Urinary bladder (tissue), 4 donors: ENCODE data around the gene SPAG9. TPM values are rescaled to one million over a fixed set of nuclear protein-coding genes. Genes with fewer than 3 reads are reported as not detected.

Experiments
- DNase-seq: peaks from one replicate; pipeline ENCODE4 v3.0.0-alpha.2; 2015; ENCODE audit errors: extremely low spot score
- H3K27ac ChIP-seq: one replicate; pipeline ENCODE4 v1.5.1; 2013; ENCODE audit warnings: low read depth, mild to moderate bottlenecking, moderate library complexity
- H3K36me3 ChIP-seq: one replicate; pipeline ENCODE4 v1.6.1; 2013; ENCODE audit warnings: mild to moderate bottlenecking, moderate library complexity; ENCODE audit not compliant: insufficient read depth
- H3K4me1 ChIP-seq: one replicate; pipeline ENCODE4 v1.6.1; 2013; ENCODE audit warnings: mild to moderate bottlenecking, moderate library complexity; ENCODE audit not compliant: insufficient read depth
- H3K4me3 ChIP-seq: one replicate; pipeline ENCODE4 v1.5.1; 2013; ENCODE audit warnings: low read depth, low read length
- WGBS: extraction: QIAGEN DNeasy Blood & Tissue Kit; methylation state at CpG from one replicate; pipeline ENCODE4 v1.1.7; 2013; 5-methylcytosine and 5-hydroxymethylcytosine counted together
- polyA plus RNA-seq: library from polyadenylated mRNA; stranded (reverse); fragments of 200-250 nt; gene quantifications from one replicate; pipeline ENCODE4 v1.2.3, GENCODE V29; 2013
- total RNA-seq: library from RNA; depleted of rRNA; stranded (reverse); fragments of >200 nt; gene quantifications from one replicate; pipeline ENCODE4 v1.2.3, GENCODE V29; 2014
- donor health status: healthy with polysubstance abuse.
- donor health status: healthy.

Gene SPAG9
- total and polyA plus RNA-seq, 2 donors, result 53.9 to 211 TPM

DNA sequence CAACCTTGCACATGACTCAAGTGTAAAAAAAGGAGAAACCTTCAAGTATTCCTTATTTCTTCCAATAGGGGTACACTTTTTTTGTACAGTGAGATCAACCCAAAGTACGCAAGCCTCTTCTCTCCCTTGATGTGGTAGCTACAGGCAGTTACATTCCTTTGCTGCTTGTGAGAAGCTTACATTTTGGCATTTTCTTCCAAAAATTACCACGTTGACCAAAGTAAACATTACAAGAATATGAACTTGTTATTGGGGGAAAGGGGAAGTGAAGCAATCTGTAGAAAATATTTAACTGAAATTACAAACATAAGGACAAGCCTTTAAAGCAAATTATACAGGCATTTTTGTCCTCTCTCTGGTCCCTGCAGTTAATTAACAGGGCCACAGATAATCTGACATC lies 157.5 kb downstream of the SPAG9 start:
- Histone ChIP-seq H3K4me3 (no peak overlapping the region), H3K36me3 (peaks cover 2% of the 10 kb centered on the region), H3K27ac (peak overlapping the region; percentile 23), H3K4me1 (no peaks in the 10 kb centered on the region)
- 57% methylated on average over 2 of the region's 2 CpGs for WGBS
- no peak for DNase-seq

DNA sequence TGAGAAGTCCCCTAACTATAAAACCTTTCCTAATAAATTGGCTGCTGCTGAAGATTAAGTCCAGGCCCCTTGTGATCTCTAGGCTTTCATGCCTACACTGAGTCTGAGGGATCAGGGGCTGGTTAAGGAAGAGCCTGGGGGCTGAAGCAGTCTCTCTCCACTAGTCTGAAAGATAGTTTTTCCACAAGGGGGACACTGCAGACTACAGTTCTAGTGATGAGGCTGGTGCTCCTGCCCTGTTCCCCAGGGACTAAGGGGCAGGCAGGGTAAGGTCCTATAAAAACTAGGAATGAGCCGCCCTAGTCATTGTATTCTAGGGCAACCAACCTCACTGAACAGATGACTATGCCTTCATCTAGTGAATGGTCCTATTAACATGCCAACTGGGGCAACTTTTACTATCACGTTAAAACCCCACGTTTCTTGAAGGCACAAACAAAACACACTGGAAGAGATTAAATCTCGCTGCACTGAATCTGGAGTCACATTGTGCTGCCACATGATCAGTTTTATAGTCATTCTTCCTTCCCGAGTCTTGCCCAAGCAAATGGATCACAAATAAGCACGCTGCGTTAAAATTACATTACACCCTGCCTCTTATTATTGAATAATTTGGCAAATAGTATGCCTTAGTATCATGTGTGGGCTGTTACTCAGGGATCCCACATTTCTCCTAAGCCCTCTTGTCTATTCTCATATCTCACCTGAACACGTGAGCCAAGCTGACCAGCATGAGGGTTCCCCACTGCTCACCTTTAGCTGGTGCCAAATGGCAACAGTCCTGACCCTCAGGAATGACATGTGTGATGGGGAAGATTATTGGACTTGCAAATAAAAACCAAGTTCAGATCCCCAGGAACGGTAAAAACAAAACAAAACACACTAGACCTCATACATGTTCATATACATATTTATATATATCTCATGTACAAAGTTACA lies 159.1 kb downstream of the SPAG9 start:
- WGBS, result 57% methylated on average over 9 of the region's 9 CpGs
- Histone ChIP-seq H3K4me1 (no peaks in the 10 kb centered on the region), H3K36me3 (peaks cover 2% of the 10 kb centered on the region), H3K27ac (no peak overlapping the region), H3K4me3 (no peak overlapping the region)
- DNase-seq, result no peak

DNA sequence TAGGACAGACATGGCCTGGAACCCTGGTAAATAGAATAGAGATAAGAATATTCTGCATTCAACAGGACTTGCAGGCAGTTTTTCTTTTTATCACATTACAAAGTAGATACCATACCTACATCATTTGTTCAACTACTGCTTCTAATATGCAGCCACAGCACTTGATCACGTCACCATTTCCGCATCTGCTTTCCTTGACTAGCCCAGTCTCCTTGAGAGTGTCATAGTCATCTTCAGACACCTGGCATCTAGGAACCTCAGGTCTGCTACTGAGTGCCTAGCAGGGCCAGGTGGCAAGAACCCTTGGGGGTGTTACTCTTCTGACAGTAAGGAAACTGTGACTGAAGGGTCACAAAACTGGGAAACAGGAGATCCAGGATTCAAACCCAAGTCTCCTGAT lies 161.3 kb downstream of the SPAG9 start:
- H3K4me1 ChIP-seq, result peaks cover 2% of the 10 kb centered on the region
- no peak overlapping the region for H3K4me3 ChIP-seq
- no peaks in the 10 kb centered on the region for H3K36me3 ChIP-seq
- H3K27ac ChIP-seq, result no peak overlapping the region
- WGBS, result 95% methylated on average over 2 of the region's 2 CpGs
- no peak for DNase-seq

DNA sequence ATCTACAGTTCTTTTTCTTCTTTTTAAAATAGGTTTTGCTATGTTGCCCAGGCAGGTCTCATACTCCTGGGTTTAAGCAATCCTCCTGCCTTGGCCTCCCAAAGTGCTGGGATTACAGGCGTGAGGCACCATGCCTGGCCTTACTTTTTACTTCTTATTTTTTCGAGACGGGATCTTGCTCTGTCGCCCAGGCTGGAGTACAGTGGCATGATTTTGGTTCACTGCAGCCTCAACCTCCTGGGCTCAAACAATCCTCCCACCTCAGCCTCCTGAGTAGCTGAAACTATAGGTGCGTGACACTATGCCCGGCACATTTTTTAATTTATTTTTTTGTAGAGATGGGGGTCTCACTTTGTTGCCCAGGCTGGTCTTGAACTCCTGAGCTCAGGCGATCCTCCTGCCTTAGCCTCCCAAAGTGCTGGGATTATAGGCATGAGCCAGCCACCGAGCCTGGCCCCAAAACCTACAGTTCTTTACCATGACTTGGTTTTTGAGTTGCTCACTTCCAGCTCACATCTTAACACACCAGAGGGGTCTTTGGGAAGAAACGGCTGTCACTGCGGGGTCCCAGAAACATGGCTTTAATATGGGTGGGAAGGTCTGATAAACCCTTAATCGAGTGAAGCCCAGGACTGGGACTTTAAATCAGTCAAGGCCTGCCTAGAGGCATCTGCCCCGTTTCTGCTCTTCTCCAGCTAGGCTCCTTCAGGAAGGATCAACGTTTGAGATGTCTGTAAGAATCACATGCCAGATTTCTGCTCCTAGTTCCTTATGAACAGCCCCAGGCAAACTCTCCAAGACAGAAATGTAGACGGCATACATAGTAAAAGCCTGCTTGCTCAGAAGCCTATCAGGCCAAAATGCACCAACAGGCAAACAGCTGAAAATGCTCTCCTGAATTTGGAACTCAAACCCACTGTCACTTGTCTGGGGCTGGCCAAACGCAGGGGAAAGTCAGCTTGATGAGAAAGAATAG lies 162.8 kb downstream of the SPAG9 start:
- Histone ChIP-seq H3K4me1 (peaks cover 2% of the 10 kb centered on the region), H3K27ac (no peak overlapping the region), H3K36me3 (no peaks in the 10 kb centered on the region), H3K4me3 (no peak overlapping the region)
- 74% methylated on average over 15 of the region's 15 CpGs for WGBS
- DNase-seq, result no peak

DNA sequence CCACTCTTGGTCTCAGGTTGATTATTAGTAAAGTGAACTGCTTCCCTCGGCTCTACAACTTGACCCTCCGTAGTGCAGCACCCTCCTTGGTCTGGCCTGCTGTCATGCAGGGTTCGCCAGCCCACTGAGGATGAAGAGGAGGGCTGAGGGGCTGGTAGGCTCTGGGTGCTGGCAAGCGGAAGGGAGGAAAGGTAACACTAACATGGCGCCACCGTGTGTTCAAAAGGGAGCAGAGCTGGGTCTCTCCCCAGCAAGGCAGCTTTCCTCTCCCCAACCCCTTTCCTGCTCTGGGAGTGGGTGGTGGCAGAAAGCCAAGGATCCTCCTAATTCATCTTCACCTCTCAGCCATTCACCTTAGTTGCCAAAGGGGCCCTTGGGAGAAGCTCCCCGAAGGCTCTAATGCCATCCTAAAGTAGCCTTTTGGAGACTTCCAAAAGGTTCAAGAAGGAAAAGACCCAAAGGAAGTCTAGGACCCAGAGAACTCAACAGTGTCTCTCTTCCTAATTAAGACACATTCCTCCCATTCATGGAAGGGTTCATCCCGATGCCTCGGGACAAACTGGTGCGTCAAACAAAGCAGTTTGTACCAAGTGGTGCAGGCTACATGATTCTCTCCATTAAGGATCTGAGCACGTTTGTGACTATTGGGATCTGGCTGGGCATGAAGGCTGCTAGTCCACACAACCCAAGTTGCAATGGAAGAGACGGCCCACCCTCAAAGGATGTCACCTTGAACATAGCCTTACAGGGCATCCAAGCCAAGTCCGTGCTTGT lies 163.7 kb downstream of the SPAG9 start:
- H3K27ac ChIP-seq, result peak overlapping the region; percentile 30
- no peak for DNase-seq
- 45% methylated on average over 13 of the region's 13 CpGs for WGBS
- no peak overlapping the region for H3K4me3 ChIP-seq
- peaks cover 2% of the 10 kb centered on the region for H3K4me1 ChIP-seq
- no peaks in the 10 kb centered on the region for H3K36me3 ChIP-seq

DNA sequence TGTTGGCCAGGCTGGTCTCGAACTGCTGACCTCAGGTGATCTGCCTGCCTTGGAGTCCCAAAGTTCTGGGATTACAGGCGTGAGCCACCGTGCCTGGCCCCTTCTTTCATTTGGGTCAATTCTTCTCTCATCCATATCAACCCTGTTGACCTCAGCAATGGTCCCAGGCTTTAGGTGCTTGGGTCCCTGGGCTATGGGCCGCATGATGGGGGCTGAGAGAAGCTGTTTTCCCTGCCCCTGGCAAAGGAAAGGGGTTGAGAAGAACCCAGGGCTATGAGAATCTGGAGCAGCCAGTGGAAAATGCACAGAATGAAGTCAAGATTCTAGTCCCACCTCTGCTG lies 164.3 kb downstream of the SPAG9 start:
- peak overlapping the region; percentile 30 for H3K27ac ChIP-seq
- WGBS, result 91% methylated on average over 4 of the region's 4 CpGs
- H3K4me1 ChIP-seq, result peaks cover 2% of the 10 kb centered on the region

DNA sequence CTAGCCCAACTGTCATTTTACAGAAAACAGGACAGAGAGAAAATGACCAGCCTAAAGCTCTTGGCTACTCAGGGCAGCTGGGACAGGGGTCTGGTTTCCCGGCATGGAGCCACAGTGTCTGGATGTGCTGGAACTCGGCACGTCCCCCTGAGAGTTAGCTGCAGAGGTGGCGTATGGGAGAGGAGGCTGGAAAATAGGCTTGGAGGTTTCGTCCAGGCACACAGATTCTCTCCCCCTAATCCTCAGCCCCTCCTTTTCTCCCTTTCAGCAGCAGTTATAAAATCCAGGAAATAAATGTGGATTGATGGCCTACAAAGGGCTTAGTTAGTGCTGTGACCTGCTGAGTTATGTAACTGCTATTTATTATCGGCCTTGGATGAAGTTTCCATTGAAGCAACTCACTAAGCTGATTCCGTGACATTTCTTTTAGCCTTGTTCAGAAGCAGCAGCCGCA lies 165.0 kb downstream of the SPAG9 start:
- no peak for DNase-seq
- Histone ChIP-seq H3K4me1 (peaks cover 2% of the 10 kb centered on the region), H3K27ac (no peak overlapping the region), H3K4me3 (no peak overlapping the region), H3K36me3 (no peaks in the 10 kb centered on the region)
- WGBS, result 37% methylated on average over 8 of the region's 8 CpGs

More for the DNA sequence above, 164.3 kb downstream of the SPAG9 start:
- H3K4me3 ChIP-seq, result no peak overlapping the region
- no peak for DNase-seq
- no peaks in the 10 kb centered on the region for H3K36me3 ChIP-seq

DNA sequence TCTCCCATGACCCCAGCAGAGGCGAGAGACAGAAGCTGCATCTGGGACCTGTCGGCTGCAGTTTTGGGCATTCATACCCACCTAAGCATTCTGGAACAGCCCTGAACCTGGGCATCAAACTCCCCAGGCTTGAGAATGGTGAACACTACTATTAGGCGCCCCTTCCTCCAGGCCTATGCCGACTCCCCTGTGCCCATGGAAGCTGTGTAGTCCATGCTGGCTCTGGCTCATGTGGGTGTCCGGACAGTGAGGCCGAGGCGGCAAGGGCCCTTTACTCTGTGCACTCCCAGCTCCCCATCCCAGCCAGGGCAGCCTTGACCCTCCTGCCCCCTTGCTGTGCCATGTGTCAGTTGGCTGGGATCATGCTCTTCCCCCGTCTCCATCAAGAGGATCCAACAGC lies 165.5 kb downstream of the SPAG9 start:
- H3K4me1 ChIP-seq, result peaks cover 2% of the 10 kb centered on the region
- whole genome bisulfite sequencing, result 90% methylated on average over 8 of the region's 8 CpGs
- H3K4me3 ChIP-seq, result no peak overlapping the region
- H3K36me3 ChIP-seq, result no peaks in the 10 kb centered on the region
- H3K27ac ChIP-seq, result peak overlapping the region; percentile 24
- DNase-seq, result no peak

DNA sequence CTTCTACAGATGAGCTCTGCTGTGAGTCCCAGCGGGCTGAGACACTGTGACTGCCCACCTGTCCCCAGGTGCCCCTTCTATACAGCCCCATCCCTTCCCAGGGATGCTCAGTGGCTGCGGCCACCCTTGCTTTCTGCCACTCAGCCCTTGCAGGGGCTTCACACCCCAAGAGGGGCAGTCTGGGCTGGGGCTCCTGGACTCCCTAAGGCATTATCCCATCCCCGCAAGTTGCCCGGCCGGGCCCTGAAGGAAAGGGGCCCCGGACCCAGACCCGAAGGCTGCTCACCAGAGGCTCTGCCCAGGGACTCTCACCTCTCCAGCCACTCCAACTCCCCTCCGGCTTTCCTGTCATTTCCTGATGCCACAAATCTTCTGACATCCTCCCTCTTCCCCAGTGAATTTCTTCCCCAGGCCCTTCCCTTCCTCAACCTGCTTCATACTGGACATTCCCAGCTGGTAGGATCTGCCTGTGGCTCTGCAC lies 166.0 kb downstream of the SPAG9 start:
- Histone ChIP-seq H3K4me3 (no peak overlapping the region), H3K4me1 (peaks cover 2% of the 10 kb centered on the region), H3K36me3 (no peaks in the 10 kb centered on the region), H3K27ac (no peak overlapping the region)
- no peak for DNase-seq
- 68% methylated on average over 8 of the region's 8 CpGs for WGBS

DNA sequence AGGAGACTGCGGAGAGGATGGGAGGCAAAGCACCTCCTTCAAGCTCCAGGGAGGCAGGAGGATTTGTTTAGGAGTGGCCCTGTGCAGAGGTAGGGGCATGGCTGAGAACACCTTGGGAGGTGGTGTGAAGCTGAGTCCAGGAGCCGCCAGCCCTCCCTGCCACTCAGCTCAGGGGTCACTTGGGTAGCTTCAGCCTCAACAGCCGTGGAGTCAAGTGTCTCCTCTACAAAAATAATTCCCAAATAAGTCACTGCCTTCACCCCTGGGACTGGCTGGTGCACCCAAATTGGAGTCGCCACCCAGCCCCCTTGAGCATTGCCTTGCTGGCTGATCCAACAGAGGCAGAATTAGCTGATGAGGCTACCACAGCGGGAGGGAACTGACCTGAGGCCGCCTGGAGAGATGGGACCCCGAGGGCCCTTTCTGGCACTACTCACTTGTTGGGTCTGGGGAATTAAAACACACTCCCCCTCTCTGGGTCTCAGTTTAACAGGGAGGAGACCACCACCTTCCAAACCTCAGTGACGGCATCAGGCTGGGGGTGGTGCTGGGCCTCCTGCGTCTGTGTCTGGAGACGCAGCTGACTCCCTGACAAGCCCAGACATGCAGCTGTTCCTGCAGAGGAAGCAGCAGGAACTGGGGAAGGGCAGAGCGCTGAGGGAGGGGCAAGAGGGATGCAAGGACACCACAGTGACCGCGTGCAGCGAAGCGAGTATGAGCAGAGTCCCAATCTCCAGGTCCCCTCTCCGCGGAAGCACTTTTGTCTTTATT lies 166.7 kb downstream of the SPAG9 start:
- 52% methylated on average over 17 of the region's 17 CpGs for WGBS
- H3K27ac ChIP-seq, result no peak overlapping the region
- no peaks in the 10 kb centered on the region for H3K36me3 ChIP-seq
- peaks cover 4% of the 10 kb centered on the region for H3K4me1 ChIP-seq
- peak; percentile 72 for DNase-seq
- no peak overlapping the region for H3K4me3 ChIP-seq

DNA sequence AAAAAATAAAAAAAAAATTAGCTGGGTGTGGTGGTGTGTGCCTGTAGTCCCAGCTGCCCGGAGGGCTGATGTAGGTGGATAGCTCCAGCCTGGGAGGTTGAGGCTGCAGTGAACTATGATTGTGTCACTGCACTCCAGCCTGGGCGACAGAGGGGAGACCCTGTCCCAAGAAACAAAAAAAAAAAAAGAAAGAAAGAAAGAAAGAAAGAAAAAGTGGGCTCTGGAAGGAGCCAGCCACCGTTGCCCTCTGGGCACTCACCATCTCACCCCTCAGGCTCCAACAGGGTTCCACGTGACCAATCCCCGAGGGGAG lies 167.2 kb downstream of the SPAG9 start:
- Histone ChIP-seq H3K4me3 (no peak overlapping the region), H3K27ac (no peak overlapping the region), H3K36me3 (no peaks in the 10 kb centered on the region), H3K4me1 (peaks cover 4% of the 10 kb centered on the region)
- no peak for DNase-seq
- 77% methylated on average over 5 of the region's 5 CpGs for WGBS

DNA sequence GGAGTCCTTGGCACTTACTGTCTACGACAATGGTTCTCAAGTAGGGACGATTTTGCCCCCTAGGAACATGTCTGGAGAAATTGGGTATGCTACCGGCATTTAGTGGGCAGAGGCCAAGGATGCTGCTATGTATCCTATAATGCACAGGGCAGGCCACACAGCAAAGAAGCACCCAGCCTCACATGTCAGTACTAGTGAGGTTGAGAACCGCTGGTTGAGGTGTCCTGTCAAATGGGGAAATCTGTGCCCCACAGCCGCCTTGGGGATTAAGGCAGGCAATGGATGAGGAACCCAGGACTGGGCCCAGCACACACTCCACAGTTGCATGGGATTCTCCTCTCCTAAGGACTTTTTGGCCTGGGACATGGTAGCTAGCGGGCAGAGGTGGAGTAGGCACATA lies 167.8 kb downstream of the SPAG9 start:
- 79% methylated on average over 6 of the region's 6 CpGs for WGBS
- no peak for DNase-seq
- H3K4me1 ChIP-seq, result peaks cover 4% of the 10 kb centered on the region

More for the DNA sequence above, 167.8 kb downstream of the SPAG9 start:
- H3K27ac ChIP-seq, result no peak overlapping the region
- H3K36me3 ChIP-seq, result no peaks in the 10 kb centered on the region
- no peak overlapping the region for H3K4me3 ChIP-seq
